ENCODE data around the gene GLIS2.

GLIS2 gene

GRCh38 chr16:4370151-4370550 lies 54.3 kb downstream of the GLIS2 start:
- no peak for DNase-seq (ENCODE audit: low read depth in 2 of 2)

DNA sequence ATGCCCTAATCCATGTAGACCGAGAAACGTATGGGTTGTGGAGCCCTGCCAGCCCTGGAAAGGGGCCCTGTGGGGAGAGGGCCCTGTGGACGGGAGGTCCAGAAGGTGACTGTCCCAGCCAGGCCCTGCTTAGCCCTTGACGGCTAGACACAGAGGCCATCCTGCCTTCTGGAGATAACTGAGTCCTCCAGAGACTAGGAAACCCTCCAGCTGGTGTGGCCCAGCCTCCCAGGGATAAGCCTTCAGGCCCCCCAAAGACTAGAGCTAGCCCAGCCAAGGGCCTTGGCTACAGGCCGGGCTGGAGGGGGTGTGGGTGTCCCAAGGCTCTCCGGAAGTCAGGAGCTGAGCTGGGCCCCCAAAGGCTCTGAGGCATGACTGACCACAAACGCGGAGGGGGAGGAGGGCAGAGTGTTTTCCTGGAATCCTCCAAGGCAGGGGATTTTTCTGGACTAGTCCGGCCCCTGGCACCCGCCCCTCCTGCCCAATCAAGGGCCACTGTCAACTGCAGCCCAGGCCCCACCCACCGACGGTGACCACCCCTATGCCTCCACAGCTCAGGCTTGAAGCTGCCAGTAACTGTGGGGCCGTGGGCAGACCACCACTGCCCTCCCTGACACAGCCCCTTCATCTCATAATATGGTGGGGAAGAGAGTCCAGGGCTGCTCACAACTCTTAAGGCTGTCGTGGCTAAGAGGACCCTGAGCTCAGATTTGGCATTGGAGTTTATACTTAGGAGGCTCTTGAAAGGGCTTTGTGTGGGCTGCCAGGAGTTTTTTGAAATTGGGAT lies 54.9 kb downstream of the GLIS2 start:
- no peak for DNase-seq (ENCODE audit: low read depth in 2 of 2)

DNA sequence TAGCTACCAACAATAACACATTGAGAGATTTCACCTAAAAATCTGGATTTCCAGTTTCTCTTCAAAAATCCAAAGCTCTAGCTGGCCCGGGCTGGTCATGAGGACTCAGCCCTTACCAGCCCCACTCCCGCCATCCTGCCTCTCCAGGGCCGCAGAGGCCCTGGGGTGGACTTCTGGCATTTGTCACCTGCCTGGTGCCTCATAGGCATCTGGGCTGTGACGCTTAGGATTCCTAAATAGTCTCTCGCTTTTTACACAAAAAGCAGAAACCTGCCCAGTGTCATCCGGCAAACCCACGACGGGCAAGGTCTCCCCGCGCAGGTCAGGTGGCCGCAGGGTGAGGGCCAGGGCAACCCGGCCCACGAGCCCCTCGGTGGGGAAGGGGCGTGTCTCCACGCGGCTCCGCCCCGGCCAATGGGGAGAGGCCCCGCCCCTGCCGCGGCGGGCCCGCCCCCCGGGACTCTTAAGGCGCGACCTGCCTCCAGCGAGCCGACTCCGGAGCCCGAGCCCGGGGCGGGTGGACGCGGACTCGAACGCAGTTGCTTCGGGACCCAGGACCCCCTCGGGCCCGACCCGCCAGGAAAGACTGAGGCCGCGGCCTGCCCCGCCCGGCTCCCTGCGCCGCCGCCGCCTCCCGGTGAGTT lies 55.6 kb downstream of the GLIS2 start, which contains the start of gene VASN:
Gene VASN (plus strand): TSS at position 492 of the 644 bp plus-strand sequence. CDS start 9,030 bp downstream, outside the sequence.
- peak; percentile 56 to 57 for DNase-seq (ENCODE audit: low read depth in 2 of 2)

DNA sequence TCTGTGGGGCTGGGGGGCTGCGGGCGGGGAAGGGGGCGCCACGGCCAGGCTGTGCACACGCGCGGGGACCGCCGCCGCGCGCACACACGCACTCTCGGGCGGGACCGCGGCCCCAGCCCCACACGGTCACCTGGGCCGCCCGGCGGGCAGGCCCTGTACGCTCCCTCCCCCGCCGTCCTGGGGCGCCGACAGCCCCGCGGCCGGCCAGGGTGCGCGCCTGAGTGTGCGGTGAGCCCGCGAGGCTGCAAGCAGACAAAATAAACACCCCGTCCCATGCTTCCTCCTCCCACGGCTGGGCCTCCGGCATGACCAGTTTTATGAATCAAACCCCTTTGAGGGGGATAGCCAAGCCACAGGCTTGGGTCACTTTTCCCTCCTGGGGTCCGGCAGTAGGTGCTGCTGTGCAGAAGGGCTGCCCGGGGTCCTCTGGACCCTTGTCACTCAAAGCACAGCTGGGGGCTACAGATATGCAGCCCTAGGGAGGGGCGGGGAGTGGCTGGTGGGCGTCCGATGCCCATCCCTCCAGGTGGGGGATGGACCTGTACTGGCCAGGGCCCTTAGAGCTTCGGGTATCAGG lies 56.2 kb downstream of the GLIS2 start:
- DNase-seq (ENCODE audit: low read depth in 2 of 2), result no peak

GRCh38 chr16:4372578-4373355 lies 56.9 kb downstream of the GLIS2 start:
- DNase-seq (ENCODE audit: low read depth in 2 of 2), result no peak

DNA sequence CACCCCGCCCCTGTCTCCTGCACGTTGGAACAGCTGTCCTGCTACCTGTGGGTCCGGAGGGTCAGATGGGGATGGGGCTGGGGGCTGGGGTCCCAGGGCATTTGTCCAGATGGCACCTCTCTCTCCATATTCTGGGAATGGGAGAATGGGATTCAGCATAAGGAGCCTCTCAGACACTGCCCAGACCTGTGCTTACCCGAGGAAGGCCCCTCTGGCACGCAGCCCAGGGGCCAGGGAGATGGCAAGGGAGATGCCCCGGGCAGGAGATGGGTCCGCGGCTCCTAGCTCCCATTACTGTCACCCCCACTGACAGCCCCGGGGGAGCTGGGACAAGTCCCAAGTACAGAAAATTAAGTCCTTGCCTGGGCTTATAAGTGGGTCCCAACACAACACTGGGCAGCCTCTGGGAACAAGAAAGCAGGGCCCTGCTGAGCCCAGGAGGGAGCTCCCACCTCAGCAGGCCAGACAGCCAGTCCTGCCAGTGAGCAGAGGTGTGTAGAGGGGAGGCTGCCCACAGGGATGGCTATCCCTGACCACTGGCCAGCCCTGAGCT lies 57.6 kb downstream of the GLIS2 start:
- no peak for DNase-seq (ENCODE audit: low read depth in 2 of 2)

- DNase-seq (ENCODE audit: low read depth in 2 of 2), result no peak
Measured at GRCh38 chr16:4373909-4374742, 58.3 kb downstream of the GLIS2 start.

DNA sequence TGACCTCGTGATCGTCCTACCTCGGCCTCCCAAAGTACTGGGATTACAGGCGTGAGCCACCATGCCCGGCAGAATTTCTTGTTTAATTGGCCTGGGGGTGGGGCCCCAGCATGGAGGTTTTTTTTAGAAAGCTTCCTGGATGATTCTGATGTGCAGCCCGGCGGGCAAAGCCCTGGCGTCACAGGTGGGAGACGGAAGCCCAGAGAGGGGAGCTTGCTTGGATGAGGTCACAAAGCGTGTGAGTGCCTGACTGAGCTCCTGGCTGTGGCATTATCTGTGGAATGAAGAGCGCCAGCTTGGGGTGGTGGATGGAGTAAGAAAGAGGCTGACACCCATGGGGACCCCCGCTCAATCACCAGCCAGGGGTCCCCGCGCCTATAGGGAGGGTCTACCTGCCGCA lies 59.9 kb downstream of the GLIS2 start:
- no peak for DNase-seq (ENCODE audit: low read depth in 2 of 2)

DNA sequence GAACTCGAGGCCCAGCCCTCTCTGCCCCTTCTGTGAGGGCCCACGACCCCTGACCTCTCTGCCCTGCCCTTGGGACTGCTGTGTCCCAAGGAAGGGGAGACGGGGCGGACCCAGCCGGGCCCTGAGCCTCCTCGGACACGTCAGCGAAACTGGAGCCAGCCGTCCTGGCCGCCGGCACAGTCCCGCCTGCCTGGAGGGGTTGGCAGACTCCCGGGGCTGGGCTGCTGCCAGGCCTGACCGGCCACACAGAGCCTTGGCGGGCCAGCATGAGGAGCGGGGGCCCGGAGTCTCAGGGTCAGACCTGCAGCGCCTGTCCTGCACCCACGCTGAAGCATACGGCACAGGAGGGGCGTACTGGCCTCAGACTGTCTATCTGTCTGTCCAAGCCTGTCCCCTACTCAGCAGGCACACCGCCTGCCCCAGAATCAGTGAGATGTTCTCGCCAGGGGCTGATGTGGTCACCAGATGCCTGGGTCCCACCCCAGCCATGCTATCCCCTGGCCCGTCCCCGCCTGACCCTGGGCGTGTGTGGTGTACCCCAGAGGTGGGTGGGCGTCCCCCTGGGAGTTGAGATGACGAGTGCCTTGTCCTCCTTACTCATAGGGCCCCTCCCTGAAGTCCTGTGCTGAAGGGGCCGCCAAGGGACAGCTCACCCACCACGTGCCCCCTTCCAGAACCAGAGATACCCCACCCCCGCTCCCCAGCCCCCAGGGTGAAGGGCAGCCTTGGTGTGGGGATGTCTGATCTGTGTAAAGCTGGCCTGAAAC lies 60.4 kb downstream of the GLIS2 start:
- DNase-seq (ENCODE audit: low read depth in 2 of 2), result no peak

GRCh38 chr16:4376893-4377572 lies 61.2 kb downstream of the GLIS2 start:
- DNase-seq (ENCODE audit: low read depth in 2 of 2), result no peak

DNA sequence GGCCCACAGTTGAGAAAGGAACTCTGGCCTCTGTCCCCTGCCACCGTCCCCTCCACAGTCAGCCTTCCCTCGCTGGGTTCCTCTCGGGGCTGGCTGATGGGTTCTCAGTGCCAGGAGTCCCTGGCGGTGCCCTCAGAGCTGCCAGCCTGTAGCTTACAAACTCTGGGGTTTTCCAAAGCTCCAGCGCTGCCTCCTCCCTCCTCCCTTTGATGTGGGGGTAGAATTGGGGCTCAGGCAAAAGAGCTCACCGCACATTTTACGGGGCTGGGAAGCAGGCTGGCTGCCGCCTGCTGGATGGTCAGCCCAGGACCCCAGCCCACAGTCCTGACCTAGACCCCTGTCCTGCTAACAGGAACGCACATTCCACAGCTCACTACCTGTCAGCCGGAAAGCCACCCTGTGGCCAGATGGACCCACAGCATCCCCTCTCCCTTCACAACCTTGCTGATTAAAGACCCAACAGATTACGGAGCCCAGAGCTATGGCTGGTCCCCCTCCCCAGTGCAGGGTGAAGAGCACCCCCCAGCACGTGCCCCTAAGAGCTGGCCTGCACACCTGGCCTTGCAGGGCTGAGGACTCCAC lies 61.8 kb downstream of the GLIS2 start:
- no peak for DNase-seq (ENCODE audit: low read depth in 2 of 2)

DNA sequence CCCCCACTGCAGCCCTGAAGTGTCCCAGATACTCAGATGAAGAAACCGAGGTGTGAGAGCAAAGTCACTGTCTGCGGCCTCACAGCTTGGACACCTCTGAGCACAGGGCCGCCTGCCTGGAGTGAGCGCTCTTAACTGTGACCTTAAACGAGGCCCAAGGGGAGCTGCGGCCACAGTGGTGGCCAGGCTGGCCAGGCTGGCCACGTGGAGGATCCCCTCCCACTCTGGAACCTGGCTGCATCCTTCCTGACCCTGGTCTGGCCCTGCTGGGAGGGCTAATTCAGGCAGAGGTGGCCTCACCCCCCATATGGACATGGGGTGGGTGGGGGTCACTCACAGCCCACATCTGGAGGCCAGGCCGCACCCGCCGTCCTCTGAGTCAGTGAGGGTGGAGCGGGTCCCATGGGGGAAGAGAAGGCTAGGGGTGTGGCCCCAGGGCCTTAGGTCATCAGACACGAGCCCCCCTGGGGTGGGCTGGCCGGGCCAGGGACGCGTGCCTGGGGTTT lies 62.3 kb downstream of the GLIS2 start:
- DNase-seq (ENCODE audit: low read depth in 2 of 2), result no peak

GRCh38 chr16:4378999-4379690 lies 63.3 kb downstream of the GLIS2 start:
- DNase-seq (ENCODE audit: low read depth in 2 of 2), result no peak

GRCh38 chr16:4380119-4381063 lies 64.5 kb downstream of the GLIS2 start:
- DNase-seq (ENCODE audit: low read depth in 2 of 2), result no peak

DNA sequence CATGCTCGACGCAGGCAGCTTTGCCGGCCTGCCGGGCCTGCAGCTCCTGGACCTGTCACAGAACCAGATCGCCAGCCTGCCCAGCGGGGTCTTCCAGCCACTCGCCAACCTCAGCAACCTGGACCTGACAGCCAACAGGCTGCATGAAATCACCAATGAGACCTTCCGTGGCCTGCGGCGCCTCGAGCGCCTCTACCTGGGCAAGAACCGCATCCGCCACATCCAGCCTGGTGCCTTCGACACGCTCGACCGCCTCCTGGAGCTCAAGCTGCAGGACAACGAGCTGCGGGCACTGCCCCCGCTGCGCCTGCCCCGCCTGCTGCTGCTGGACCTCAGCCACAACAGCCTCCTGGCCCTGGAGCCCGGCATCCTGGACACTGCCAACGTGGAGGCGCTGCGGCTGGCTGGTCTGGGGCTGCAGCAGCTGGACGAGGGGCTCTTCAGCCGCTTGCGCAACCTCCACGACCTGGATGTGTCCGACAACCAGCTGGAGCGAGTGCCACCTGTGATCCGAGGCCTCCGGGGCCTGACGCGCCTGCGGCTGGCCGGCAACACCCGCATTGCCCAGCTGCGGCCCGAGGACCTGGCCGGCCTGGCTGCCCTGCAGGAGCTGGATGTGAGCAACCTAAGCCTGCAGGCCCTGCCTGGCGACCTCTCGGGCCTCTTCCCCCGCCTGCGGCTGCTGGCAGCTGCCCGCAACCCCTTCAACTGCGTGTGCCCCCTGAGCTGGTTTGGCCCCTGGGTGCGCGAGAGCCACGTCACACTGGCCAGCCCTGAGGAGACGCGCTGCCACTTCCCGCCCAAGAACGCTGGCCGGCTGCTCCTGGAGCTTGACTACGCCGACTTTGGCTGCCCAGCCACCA lies 65.4 kb downstream of the GLIS2 start:
- no peak for DNase-seq (ENCODE audit: low read depth in 2 of 2)
